ENCODE data around the gene SFRP5. TPM values are rescaled to one million over a fixed set of nuclear protein-coding genes. Genes with fewer than 3 reads are reported as not detected.

SFRP5 gene
- total and polyA plus RNA-seq, 2 donors (not counting 1 experiment from before 2014, with no cell fraction given): not detected

DNA sequence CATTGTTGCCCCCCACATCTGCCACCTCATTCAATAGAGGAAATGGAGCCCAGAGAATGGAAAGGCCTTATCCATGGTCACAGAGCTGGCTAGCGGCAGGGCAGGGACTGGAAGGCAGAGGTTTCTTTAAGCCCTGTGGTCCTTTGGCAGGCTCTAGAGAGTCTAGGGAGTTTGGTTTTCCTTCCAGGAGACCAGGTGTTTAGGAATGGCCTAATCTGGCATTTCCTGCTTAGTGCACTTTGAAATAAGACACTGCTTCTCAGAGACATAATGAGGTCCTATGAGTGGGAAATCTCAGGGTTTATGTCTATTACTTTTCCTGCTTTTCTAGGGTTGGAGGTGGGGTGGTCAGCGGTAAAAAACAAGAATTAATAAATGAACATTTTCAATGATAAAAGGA is 52.2 kb downstream of the SFRP5 start:
- intact Hi-C loops (cut with micrococcal nuclease): no loop called here
- H3K9me3 Mint-ChIP-seq (ENCODE audit: insufficient read depth): no peaks in the 10 kb centered on the region
- CTCF ChIA-PET: interaction anchor here (1.1 kb wide), 1 partner anchor 11 kb away, joined by 3 read pairs; no protein-coding TSS in a partner anchor
- Histone ChIP-seq H3K27me3 (replicated peaks in 1 of 4; ENCODE audit: control extremely low read depth in 1 of 4, control insufficient read depth in 3 of 4, insufficient read depth in 4 of 4, low read length in 3 of 4) (peaks cover 0 to 8% (median 0%) of the 10 kb centered on the region in 4 experiments), H3K4me1 (ENCODE audit: control insufficient read depth in 2 of 2, insufficient read depth in 2 of 2, low read length in 2 of 2) (peaks cover 3 to 5% of the 10 kb centered on the region in 2 donors), H4K20me1 (ENCODE audit: control insufficient read depth, insufficient read depth, low read length, poor library complexity, severe bottlenecking) (no peaks in the 10 kb centered on the region), H3K27ac (ENCODE audit: low read length in 2 of 2) (no peak overlapping the region), H3K4me2 (replicated peaks; ENCODE audit: low read depth, low read length, poor library complexity, severe bottlenecking) (no peak overlapping the region), H3K79me2 (ENCODE audit: control insufficient read depth, insufficient read depth, low read length) (no peaks in the 10 kb centered on the region), H3K4me3 (ENCODE audit: control extremely low read depth in 1 of 5, extremely low read depth in 1 of 5, insufficient read depth in 1 of 5, low read depth in 2 of 5, low read length in 4 of 5) (no peak overlapping the region), H3K9me3 (ENCODE audit: control extremely low read depth in 1 of 3, control insufficient read depth in 2 of 3, insufficient read depth in 1 of 3, low read length in 2 of 3) (no peaks in the 10 kb centered on the region), H3K36me3 (replicated peaks in 1 of 2; ENCODE audit: control extremely low read depth in 1 of 2, control insufficient read depth in 1 of 2, extremely low read depth in 1 of 2, insufficient read depth in 2 of 2, low read length in 1 of 2) (no peaks in the 10 kb centered on the region), H2AFZ (ENCODE audit: insufficient read depth, low read depth, low read length, poor library complexity, severe bottlenecking) (no peak overlapping the region), H3K9ac (ENCODE audit: low read length) (no peak overlapping the region)
- no peak for DNase-seq
- ATAC-seq (ENCODE audit: low read depth): no peak
- H3K27ac Mint-ChIP-seq: no peak overlapping the region
- POLR2A ChIA-PET: interaction anchor here (0.6 kb wide), 1 partner anchor 125 kb away, joined by 3 read pairs; no protein-coding TSS in a partner anchor
- 100% methylated on average over 1 of the region's 2 CpGs for WGBS (ENCODE audit: insufficient coverage)
- TF ChIP-seq CTCF (IDR thresholded peaks at IDR 0.05) (no peak), EZH2 (IDR thresholded peaks at IDR 0.05; ENCODE audit: borderline replicate concordance, insufficient read depth, low read depth, low read length, poor library complexity, severe bottlenecking) (no peak)
- peaks cover 3% of the 10 kb centered on the region for H3K4me1 Mint-ChIP-seq
- peaks cover 5% of the 10 kb centered on the region for H3K27me3 Mint-ChIP-seq
- H3K4me3 Mint-ChIP-seq: no peak overlapping the region

DNA sequence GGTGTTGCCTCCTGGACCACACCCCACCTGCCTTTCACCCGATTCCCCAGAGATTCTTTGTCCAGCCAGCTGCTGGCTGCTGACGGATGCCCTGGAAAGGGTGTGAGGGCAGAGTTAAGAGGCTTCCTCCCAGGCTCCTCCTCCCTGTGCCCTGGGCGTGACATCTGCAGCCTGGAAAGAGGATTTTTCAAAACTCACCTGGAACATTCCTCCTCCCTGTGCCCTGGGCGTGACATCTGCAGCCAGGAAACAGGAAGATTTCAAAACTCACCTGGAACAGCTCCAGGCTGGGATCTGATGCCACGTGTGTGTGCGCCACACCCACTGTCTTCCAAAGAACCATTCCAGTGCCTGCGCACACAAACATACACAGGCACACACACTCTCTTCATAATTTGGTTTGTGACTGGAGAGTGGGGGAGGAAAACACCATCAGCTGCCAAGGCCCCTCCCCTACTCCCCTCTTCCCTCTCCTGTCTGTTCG is 53.1 kb downstream of the SFRP5 start:
- H3K9me3 ChIP-seq (ENCODE audit: control extremely low read depth in 1 of 3, control insufficient read depth in 2 of 3, insufficient read depth in 1 of 3, low read length in 2 of 3): no peaks in the 10 kb centered on the region
- no peaks in the 10 kb centered on the region for H4K20me1 ChIP-seq (ENCODE audit: control insufficient read depth, insufficient read depth, low read length, poor library complexity, severe bottlenecking)
- 76% methylated on average over 3 of the region's 8 CpGs for WGBS (ENCODE audit: insufficient coverage)
- ATAC-seq (ENCODE audit: low read depth) (no peak), DNase-seq (no peak)
- Mint-ChIP-seq H3K4me1 (peaks cover 10% of the 10 kb centered on the region), H3K4me3 (no peak overlapping the region), H3K9me3 (ENCODE audit: insufficient read depth) (no peaks in the 10 kb centered on the region), H3K27ac (no peak overlapping the region), H3K27me3 (peaks cover 3% of the 10 kb centered on the region)
- CTCF ChIA-PET: interaction anchor here (0.6 to 1.1 kb wide), 4 partner anchors 14 to 186 kb away, joined by 3 to 10 read pairs (median 3); partner anchors contain the start of gene ZFYVE27
- H3K9ac ChIP-seq (ENCODE audit: low read length): no peak overlapping the region
- intact Hi-C loops (cut with micrococcal nuclease): no loop called here
- H3K27ac ChIP-seq (ENCODE audit: low read length in 2 of 2): no peak overlapping the region
- H3K27me3 ChIP-seq (replicated peaks in 1 of 4; ENCODE audit: control extremely low read depth in 1 of 4, control insufficient read depth in 3 of 4, insufficient read depth in 4 of 4, low read length in 3 of 4): peaks cover 0 to 10% (median 0%) of the 10 kb centered on the region in 4 experiments
- peaks cover 6 to 9% of the 10 kb centered on the region in 2 donors for H3K4me1 ChIP-seq (ENCODE audit: control insufficient read depth in 2 of 2, insufficient read depth in 2 of 2, low read length in 2 of 2)
- TF ChIP-seq CTCF (IDR thresholded peaks at IDR 0.05) (no peak), EZH2 (IDR thresholded peaks at IDR 0.05; ENCODE audit: borderline replicate concordance, insufficient read depth, low read depth, low read length, poor library complexity, severe bottlenecking) (no peak)
- H3K4me3 ChIP-seq (ENCODE audit: control extremely low read depth in 1 of 5, extremely low read depth in 1 of 5, insufficient read depth in 1 of 5, low read depth in 2 of 5, low read length in 4 of 5): no peak overlapping the region
- H3K79me2 ChIP-seq (ENCODE audit: control insufficient read depth, insufficient read depth, low read length): no peaks in the 10 kb centered on the region
- H3K4me2 ChIP-seq (replicated peaks; ENCODE audit: low read depth, low read length, poor library complexity, severe bottlenecking): no peak overlapping the region
- POLR2A ChIA-PET: no interaction called here
- H3K36me3 ChIP-seq (replicated peaks in 1 of 2; ENCODE audit: control extremely low read depth in 1 of 2, control insufficient read depth in 1 of 2, extremely low read depth in 1 of 2, insufficient read depth in 2 of 2, low read length in 1 of 2): no peaks in the 10 kb centered on the region
- H2AFZ ChIP-seq (ENCODE audit: insufficient read depth, low read depth, low read length, poor library complexity, severe bottlenecking): no peak overlapping the region
